Endothelial cell of umbilical vein (primary cell): ENCODE data around the gene SMAD1.

Source experiments
- EZH2 ChIP-seq: IDR thresholded peaks from 2 replicates; pipeline ENCODE4 v1.6.1; 2012; ENCODE audit warnings: borderline replicate concordance, low read depth, mild to moderate bottlenecking, moderate library complexity, low read length, inconsistent platforms; ENCODE audit not compliant: severe bottlenecking
- FOS ChIP-seq: IDR thresholded peaks from 2 replicates; pipeline ENCODE4 v1.6.1; 2011; ENCODE audit warnings: mild to moderate bottlenecking, low read length, moderate library complexity, borderline replicate concordance; ENCODE audit not compliant: insufficient read depth
- GATA2 ChIP-seq: IDR thresholded peaks from 2 replicates; pipeline ENCODE4 v1.7.0; 2011; ENCODE audit warnings: low read depth, mild to moderate bottlenecking, moderate library complexity, mixed read lengths, low read length; ENCODE audit not compliant: insufficient read length, insufficient read depth
- JUN ChIP-seq: IDR thresholded peaks from 2 replicates; pipeline ENCODE4 v1.6.1; 2011; ENCODE audit warnings: borderline replicate concordance, low read depth; ENCODE audit not compliant: insufficient read length, insufficient read depth
- POLR2A ChIP-seq: IDR thresholded peaks from 2 replicates; pipeline ENCODE4 v1.6.1; 2012; ENCODE audit warnings: low read depth, mild to moderate bottlenecking, control low read depth, low read length
- POLR2AphosphoS5 ChIP-seq: IDR thresholded peaks from 2 replicates; pipeline ENCODE4 v1.6.1; 2012; ENCODE audit warnings: low read depth, mild to moderate bottlenecking, control low read depth, low read length, moderate library complexity; ENCODE audit not compliant: insufficient read depth
- TF ChIP-seq, protein P1 (sequence below), 2 donors: IDR thresholded peaks; 1 replicate in 1 of 2; 2 replicates in 1 of 2; pipeline ENCODE4 v1.5.1; 2011; ENCODE audit warnings: low read length in 2 of 2, mild to moderate bottlenecking in 2 of 2, moderate library complexity in 2 of 2, control low read depth in 1 of 2, inconsistent platforms in 1 of 2, low read depth in 1 of 2; ENCODE audit not compliant: insufficient read depth in 1 of 2; ENCODE audit errors: extremely low read depth in 1 of 2
- TF ChIP-seq, protein P2 (sequence below): IDR thresholded peaks from 2 replicates; pipeline ENCODE4 v1.6.1; 2011; ENCODE audit not compliant: insufficient read depth, insufficient read length

DNA sequence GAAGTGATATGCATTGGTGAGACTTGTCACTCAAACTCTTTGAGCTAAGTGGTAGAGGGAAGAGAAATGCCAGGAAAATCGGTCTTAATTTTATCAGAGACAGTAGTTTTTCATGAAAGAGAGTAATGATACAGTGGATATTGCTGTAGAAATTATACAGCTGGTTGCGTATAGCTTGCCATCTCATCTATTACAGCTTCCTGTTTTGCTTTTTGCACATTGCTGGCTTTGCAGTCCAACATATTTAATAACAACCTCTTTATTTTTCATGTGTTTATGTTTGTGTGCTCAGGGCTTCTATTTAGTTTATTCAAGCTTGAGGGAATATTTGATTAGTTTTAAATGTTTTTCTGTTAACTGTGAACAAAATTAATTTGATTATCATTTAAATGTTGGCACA lies 11.5 kb downstream of the SMAD1 start:
- TF ChIP-seq, protein P1, sequence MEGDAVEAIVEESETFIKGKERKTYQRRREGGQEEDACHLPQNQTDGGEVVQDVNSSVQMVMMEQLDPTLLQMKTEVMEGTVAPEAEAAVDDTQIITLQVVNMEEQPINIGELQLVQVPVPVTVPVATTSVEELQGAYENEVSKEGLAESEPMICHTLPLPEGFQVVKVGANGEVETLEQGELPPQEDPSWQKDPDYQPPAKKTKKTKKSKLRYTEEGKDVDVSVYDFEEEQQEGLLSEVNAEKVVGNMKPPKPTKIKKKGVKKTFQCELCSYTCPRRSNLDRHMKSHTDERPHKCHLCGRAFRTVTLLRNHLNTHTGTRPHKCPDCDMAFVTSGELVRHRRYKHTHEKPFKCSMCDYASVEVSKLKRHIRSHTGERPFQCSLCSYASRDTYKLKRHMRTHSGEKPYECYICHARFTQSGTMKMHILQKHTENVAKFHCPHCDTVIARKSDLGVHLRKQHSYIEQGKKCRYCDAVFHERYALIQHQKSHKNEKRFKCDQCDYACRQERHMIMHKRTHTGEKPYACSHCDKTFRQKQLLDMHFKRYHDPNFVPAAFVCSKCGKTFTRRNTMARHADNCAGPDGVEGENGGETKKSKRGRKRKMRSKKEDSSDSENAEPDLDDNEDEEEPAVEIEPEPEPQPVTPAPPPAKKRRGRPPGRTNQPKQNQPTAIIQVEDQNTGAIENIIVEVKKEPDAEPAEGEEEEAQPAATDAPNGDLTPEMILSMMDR (IDR thresholded peaks at IDR 0.05; ENCODE audit: extremely low read depth in 1 of 2, insufficient read depth in 1 of 2, low read depth in 1 of 2, low read length in 2 of 2): no peak
- TF ChIP-seq, protein P2, sequence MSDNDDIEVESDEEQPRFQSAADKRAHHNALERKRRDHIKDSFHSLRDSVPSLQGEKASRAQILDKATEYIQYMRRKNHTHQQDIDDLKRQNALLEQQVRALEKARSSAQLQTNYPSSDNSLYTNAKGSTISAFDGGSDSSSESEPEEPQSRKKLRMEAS: no peak
- no peak for TF ChIP-seq POLR2A
- TF ChIP-seq POLR2AphosphoS5: no peak
- TF ChIP-seq EZH2: no peak
- no peak for TF ChIP-seq GATA2
- TF ChIP-seq JUN: no peak
- TF ChIP-seq FOS: no peak
